Naive B cell (primary cell): ENCODE measurements around the gene CELF4. TPM values are rescaled to one million over a fixed set of nuclear protein-coding genes. Genes with fewer than 3 reads are reported as not detected.

Experiments
- ATAC-seq, 2 donors: fragments of 150-1000 bp; cut with Tn5 transposase; 2 replicates each; pipeline ENCODE4 v1.10.0; 2021; ENCODE audit warnings: low read depth in 2 of 2, mild to moderate bottlenecking in 2 of 2, moderate library complexity in 2 of 2
- DNase-seq: peaks from one replicate; pipeline ENCODE4 v3.0.0; 2022
- H3K27ac Mint-ChIP-seq, 6 donors: one replicate each; pipeline ENCODE4 v1.8.0; 2020 to 2022; ENCODE audit warnings: mild to moderate bottlenecking in 6 of 6, mixed read lengths in 6 of 6, moderate library complexity in 5 of 6, inconsistent platforms in 2 of 6
- H3K27me3 Mint-ChIP-seq, 3 donors: one replicate each; pipeline ENCODE4 v1.8.0; 2021 to 2022; ENCODE audit warnings: mixed read lengths in 3 of 3, mild to moderate bottlenecking in 1 of 3
- H3K36me3 Mint-ChIP-seq, 2 donors: one replicate each; pipeline ENCODE4 v1.8.0; 2020 to 2022; ENCODE audit warnings: mixed read lengths in 2 of 2, inconsistent platforms in 1 of 2, mild to moderate bottlenecking in 1 of 2
- H3K4me1 Mint-ChIP-seq, 3 donors: one replicate each; pipeline ENCODE4 v1.8.0; 2020 to 2022; ENCODE audit warnings: mixed read lengths in 3 of 3, inconsistent platforms in 1 of 3, mild to moderate bottlenecking in 1 of 3, moderate library complexity in 1 of 3
- H3K4me3 Mint-ChIP-seq, 8 donors: one replicate each; pipeline ENCODE4 v1.8.0; 2020 to 2022; ENCODE audit warnings: mild to moderate bottlenecking in 8 of 8, mixed read lengths in 8 of 8, moderate library complexity in 8 of 8, inconsistent platforms in 2 of 8
- H3K9me3 Mint-ChIP-seq, 7 donors: one replicate each; pipeline ENCODE4 v1.8.0; 2020 to 2022; ENCODE audit warnings: mixed read lengths in 7 of 7, mild to moderate bottlenecking in 5 of 7, inconsistent platforms in 2 of 7, moderate library complexity in 1 of 7
- polyA plus RNA-seq, 6 donors: library from polyadenylated mRNA; unstranded; fragments of 300-500 nt; fragmentation: Illumina TruSeq; gene quantifications; one replicate each; pipeline ENCODE4 v1.2.3, GENCODE V29; 2021; ENCODE audit warnings: low read depth in 6 of 6

Gene CELF4
- polyA plus RNA-seq, 6 donors from 2014 or later = 0.21 to 0.34 (median 0.24) TPM; not detected in 1

DNA sequence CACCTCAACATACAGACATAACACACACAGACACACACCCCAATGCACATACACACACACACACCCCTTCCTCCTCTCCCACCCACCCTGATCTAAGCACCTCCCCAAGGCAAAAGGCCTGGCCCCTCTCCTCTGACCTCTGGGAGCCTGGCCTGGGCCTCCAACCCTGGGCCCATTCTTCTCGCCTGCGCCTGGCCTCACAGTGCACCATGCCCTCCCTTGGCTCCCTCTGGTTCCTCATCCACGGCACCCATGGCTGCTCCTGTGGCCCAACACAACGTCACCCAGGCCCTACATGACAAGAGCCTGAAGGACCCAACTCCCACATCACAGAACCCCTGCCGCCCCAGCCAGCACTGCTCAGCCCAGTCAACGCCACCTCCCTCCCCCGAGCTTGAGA lies 281.3 kb downstream of the CELF4 start:
- H3K4me1 Mint-ChIP-seq = no peaks in the 10 kb centered on the region
- DNase-seq (no peak), ATAC-seq (no peak)
- H3K9me3 Mint-ChIP-seq = peaks cover 0 to 6% (median 0%) of the 10 kb centered on the region in 7 donors
- no peak overlapping the region for H3K4me3 Mint-ChIP-seq
- H3K27me3 Mint-ChIP-seq = peaks cover 4 to 21% (median 9%) of the 10 kb centered on the region in 3 donors
- H3K36me3 Mint-ChIP-seq = no peaks in the 10 kb centered on the region
- no peak overlapping the region for H3K27ac Mint-ChIP-seq

DNA sequence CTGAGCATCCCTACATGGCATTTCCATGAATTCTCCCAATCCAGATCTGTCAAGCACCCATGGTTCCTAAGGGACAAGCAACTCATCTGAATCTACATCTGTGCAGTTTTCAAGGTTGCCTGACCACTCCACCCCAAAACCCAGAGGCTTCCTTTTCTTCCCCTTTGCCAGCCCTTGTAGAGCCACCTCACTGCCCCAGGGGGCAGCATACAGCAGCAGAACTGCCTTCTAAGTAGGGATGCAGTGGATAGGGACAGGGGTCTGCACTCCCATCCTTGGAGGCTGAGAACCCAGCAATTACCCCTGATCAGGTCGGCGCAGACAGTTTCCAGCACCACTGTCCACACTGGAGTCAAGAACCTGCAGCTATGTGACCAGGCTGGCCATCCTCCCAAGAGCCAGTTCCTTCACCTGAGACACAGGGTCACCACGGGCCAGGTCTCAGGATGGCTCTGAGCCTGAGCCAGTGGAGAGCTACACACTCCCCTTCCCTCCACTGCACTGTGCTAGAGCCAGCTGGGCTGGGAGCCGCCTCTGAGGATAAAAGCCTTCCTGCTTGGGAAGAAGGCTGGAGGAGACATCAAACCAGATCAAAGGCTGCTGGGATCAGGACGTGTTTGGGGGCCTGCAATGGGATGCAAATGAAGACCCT lies 283.1 kb downstream of the CELF4 start:
- Mint-ChIP-seq H3K4me1 (no peaks in the 10 kb centered on the region), H3K4me3 (no peak overlapping the region), H3K27ac (peak overlapping the region in 1 of 6 donors; percentile 3), H3K9me3 (peaks cover 0 to 6% (median 0%) of the 10 kb centered on the region in 7 donors), H3K36me3 (no peaks in the 10 kb centered on the region), H3K27me3 (peaks cover 18 to 31% (median 20%) of the 10 kb centered on the region in 3 donors)
- ATAC-seq (no peak), DNase-seq (no peak)

DNA sequence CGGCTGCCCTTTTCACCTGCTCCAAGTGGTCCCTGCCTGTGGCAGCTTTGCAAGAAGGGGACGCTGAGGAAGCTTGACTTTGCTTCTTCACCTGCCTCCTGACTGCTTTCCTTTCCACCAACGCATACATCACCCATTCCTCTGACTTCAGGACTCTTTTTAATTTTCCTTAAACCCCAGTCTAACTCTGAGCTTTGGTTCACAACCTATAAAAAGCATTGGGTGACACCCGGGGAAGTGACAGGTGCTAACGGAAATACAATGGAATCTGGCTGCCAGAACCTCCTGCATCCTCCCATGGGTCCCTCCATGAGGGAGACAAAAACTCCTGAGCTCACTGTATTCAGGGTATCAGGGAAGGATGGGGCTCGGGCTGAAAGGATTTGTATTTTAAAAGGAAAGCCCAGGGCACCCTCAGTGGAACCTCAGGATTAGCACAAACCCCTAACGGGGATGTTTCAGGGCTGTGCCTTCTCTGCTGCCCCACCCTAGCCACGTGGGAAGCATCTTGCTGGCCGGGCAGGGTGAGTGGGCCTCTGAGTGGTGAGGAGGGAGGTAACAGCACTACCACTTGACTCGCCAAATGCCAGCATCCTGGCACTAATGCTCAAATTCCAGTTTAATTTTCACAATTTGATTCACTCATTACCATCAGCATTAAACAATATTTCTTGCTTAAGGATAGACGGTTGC lies 284.8 kb downstream of the CELF4 start:
- H3K4me3 Mint-ChIP-seq = no peak overlapping the region
- DNase-seq = no peak
- H3K27ac Mint-ChIP-seq = peak overlapping the region in 1 of 6 donors; percentile 64
- peaks cover 0 to 5% of the 10 kb centered on the region in 2 donors for H3K36me3 Mint-ChIP-seq
- no peak for ATAC-seq
- H3K27me3 Mint-ChIP-seq = peaks cover 24 to 38% (median 31%) of the 10 kb centered on the region in 3 donors
- peaks cover 0 to 3% (median 3%) of the 10 kb centered on the region in 3 donors for H3K4me1 Mint-ChIP-seq
- H3K9me3 Mint-ChIP-seq = peaks cover 0 to 9% (median 4%) of the 10 kb centered on the region in 7 donors

DNA sequence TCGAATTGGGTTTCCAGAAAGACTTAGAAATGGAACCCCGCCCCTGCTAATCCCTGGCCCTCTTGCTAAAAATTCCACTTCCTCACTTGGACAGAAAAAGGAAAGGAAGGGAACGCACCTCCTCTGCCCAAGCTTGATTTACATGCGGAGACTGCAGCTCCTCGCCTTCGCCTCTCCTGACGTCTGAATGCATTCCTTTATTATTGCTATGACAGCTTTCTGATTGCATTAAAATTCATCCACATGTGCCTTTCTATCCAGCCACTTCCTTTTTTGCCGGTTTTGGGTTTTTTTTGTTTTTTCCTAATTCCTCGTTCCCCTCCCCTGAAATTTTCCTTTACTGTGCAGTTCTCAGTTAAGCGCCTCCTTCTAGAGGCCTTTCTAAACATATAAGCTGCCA lies 287.8 kb downstream of the CELF4 start:
- DNase-seq (no peak), ATAC-seq (no peak)
- Mint-ChIP-seq H3K4me1 (peaks cover 0 to 7% (median 7%) of the 10 kb centered on the region in 3 donors), H3K4me3 (no peak overlapping the region), H3K27ac (no peak overlapping the region), H3K27me3 (peaks cover 36 to 56% (median 50%) of the 10 kb centered on the region in 3 donors), H3K36me3 (peaks cover 0 to 12% of the 10 kb centered on the region in 2 donors), H3K9me3 (peaks cover 0 to 18% (median 7%) of the 10 kb centered on the region in 7 donors)

DNA sequence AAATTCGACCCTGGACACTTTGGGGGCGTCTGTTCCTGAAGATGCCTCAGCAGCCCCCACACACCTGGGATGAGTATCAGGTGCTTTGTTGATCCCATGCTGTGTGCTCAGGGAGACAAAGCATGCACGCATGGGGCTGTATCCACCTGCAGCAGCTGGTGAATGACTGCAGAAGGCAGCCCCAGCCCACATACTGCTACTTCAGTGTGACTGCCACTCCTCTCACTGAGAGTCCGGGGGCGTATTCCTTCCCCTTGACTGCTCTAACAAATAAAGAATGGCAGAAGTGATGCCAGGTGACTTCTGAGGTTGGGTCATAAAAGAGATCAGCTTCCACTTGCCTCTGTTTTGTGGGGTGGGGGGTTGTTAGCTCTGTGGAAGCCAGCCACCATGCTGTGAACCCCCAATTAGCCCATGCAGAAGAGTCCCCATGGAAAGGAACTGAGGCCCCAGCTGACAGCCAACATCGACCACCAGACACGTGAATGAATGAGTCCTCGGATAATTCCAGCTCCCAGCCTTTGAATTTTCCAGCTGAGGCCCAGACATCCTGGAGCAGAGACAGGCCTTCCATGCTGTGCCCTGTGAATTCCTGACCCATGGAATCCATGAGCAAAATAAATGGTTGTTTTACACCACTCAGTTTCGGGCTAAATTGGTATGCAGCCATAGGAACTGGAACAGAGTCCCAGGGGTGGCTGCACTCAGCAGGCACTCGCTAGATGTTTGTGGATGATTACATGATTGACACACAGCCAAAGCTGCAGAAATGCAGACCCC lies 289.3 kb downstream of the CELF4 start:
- Mint-ChIP-seq H3K4me3 (peak overlapping the region in 1 of 8 donors; percentile 51), H3K4me1 (peaks cover 0 to 7% (median 7%) of the 10 kb centered on the region in 3 donors), H3K9me3 (peaks cover 2 to 20% (median 8%) of the 10 kb centered on the region in 7 donors), H3K27me3 (peaks cover 41 to 66% (median 54%) of the 10 kb centered on the region in 3 donors), H3K36me3 (peaks cover 0 to 12% of the 10 kb centered on the region in 2 donors), H3K27ac (no peak overlapping the region)
- DNase-seq (no peak), ATAC-seq (no peak)

DNA sequence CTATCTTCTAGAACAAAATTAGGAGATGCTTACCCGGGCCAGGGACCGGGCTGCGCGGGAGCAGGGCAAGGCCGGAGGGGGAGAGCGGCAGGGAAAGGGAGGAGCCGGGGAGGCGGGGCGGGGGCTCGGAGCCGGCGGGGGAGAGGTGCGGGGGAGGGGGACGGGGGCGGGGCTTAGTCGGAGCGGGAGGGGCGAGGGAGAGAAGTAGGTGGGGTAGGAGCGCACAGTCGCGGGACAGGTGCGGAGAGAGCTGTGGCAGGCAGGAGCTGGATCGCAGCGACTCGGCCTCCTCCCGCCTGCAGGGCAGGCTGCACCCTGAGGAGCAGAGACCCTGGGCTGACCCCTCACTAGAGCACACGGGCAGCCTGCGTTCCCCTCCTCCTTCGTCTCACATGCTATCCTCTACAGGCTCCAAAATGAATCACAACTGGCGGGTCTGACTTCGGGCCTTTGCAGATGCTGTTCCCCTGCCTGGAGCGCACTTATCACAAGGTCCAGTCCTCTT lies 290.3 kb downstream of the CELF4 start:
- Mint-ChIP-seq H3K9me3 (peaks cover 4 to 22% (median 9%) of the 10 kb centered on the region in 7 donors), H3K4me3 (peak overlapping the region in 1 of 8 donors; percentile 61), H3K27me3 (peaks cover 41 to 66% (median 54%) of the 10 kb centered on the region in 3 donors), H3K36me3 (peaks cover 0 to 12% of the 10 kb centered on the region in 2 donors), H3K27ac (no peak overlapping the region), H3K4me1 (peaks cover 0 to 7% (median 7%) of the 10 kb centered on the region in 3 donors)
- ATAC-seq = no peak
- no peak for DNase-seq

DNA sequence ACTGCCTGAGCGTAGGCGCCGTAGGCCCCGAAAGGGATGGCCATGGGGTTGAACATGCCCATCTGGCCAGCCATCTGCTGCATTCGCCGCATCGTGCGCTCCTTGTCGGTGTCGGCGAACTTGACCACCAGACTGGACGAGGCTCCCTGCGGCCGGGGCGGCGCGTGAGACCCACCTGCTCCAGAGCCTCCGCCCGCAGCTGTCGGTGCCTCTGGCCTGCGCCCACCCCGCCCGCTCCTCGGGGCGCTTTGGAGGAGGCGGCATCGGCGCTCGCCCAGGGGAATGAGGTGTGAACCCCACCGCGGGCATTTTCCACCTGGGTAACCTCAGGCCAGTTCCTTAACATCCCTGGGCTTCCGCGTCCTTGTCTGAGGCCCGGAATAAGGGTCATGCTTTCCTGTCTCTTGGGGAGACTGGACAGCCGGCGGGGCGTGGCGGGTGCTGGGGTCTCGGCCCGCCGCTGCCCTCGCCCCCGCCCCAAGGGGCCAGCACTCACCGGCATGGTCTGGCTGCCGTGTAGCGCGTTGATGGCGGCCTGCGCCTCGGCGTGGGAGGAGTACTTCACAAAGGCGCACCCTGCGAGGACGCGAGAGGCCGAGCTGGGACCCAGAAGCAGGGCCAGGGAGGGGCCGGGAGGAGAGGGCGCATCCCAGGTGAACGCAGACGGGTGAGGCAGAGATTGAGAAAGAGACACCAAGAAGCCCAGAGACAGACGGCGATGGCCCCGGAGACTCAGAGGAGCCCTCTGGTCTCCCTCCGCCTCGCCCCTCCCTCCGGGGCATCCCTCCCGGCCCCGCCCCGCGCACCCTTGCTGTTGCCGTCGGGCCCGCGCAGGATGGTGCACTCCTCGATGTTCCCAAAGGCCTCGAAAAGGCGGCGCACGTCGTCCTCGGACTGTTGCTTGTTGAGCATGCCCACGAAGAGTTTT lies 291.0 kb downstream of the CELF4 start:
- Mint-ChIP-seq H3K9me3 (peaks cover 5 to 23% (median 11%) of the 10 kb centered on the region in 7 donors), H3K27me3 (peaks cover 41 to 62% (median 54%) of the 10 kb centered on the region in 3 donors), H3K36me3 (peaks cover 0 to 12% of the 10 kb centered on the region in 2 donors), H3K4me1 (peaks cover 0 to 7% (median 7%) of the 10 kb centered on the region in 3 donors), H3K4me3 (no peak overlapping the region), H3K27ac (no peak overlapping the region)
- no peak for DNase-seq
- ATAC-seq = no peak

DNA sequence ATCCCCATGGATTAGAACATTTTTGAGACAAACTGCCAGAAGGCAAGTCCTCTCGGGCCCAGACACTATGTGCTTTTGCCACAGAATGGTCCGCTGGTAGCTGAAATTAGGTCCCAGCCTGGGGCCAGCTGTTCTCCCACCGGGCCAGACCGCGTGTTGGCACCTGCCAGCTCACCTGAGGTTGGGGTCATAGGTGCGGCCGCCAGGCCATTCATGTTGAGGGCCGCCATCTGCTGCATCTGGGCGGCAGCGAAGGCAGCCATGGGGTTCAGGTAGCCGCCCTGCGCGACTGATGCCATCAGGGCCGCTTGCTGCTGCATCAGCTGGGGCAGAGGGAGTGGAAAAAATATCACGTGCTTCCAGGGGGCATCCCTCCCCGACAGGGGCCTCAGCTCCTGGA lies 292.8 kb downstream of the CELF4 start:
- DNase-seq (no peak), ATAC-seq (no peak)
- H3K4me1 Mint-ChIP-seq = peaks cover 0 to 9% (median 7%) of the 10 kb centered on the region in 3 donors
- H3K27me3 Mint-ChIP-seq = peaks cover 33 to 47% (median 37%) of the 10 kb centered on the region in 3 donors
- H3K27ac Mint-ChIP-seq = no peak overlapping the region
- no peak overlapping the region for H3K4me3 Mint-ChIP-seq
- H3K36me3 Mint-ChIP-seq = peaks cover 0 to 12% of the 10 kb centered on the region in 2 donors
- peaks cover 5 to 23% (median 11%) of the 10 kb centered on the region in 7 donors for H3K9me3 Mint-ChIP-seq

DNA sequence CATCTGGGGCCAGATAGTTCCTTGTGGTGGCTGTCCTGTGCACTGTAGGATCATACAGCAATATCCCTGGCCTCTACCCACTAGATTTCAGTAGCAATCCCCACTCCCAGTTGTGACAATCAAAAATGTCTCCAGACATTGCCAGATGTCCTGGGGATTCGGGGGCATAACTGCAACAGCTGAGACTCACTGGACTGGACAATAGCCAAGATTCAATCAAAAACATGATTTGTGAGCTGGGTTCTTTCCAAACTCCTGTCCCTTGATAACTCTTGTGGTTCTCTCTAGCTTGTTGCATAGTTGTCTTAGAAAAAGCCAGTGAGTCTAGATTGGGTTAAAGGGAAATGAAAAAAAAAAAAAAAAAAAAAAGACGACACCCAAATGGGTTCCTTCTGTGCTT lies 293.4 kb downstream of the CELF4 start:
- H3K4me1 Mint-ChIP-seq = peaks cover 0 to 9% (median 7%) of the 10 kb centered on the region in 3 donors
- H3K4me3 Mint-ChIP-seq = no peak overlapping the region
- peaks cover 27 to 41% (median 31%) of the 10 kb centered on the region in 3 donors for H3K27me3 Mint-ChIP-seq
- H3K9me3 Mint-ChIP-seq = peaks cover 5 to 21% (median 11%) of the 10 kb centered on the region in 7 donors
- H3K27ac Mint-ChIP-seq = no peak overlapping the region
- DNase-seq (no peak), ATAC-seq (no peak)
- H3K36me3 Mint-ChIP-seq = peaks cover 0 to 12% of the 10 kb centered on the region in 2 donors

DNA sequence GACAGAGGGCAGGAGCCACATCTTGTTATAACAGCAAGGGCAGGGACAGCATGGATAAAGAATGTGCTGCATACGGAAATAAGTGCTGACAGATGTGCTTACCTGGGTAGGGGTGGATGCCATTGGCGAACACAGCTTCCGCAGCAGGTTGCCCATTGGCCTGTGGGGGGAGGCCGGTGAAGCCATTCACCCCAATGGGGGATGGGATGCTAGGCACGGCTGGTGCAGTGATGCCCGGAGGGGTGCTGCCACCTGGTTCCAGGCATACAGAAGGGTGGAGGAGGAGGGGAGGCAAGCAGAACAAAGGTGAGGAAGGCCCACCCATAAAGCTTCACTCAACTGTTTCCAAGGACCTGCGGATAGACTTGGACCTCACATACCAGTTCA lies 294.9 kb downstream of the CELF4 start:
- peaks cover 2 to 14% (median 5%) of the 10 kb centered on the region in 7 donors for H3K9me3 Mint-ChIP-seq
- peaks cover 0 to 4% (median 3%) of the 10 kb centered on the region in 3 donors for H3K4me1 Mint-ChIP-seq
- H3K4me3 Mint-ChIP-seq = no peak overlapping the region
- H3K27me3 Mint-ChIP-seq = peaks cover 21 to 29% (median 21%) of the 10 kb centered on the region in 3 donors
- ATAC-seq (no peak), DNase-seq (no peak)
- peaks cover 0 to 5% of the 10 kb centered on the region in 2 donors for H3K36me3 Mint-ChIP-seq
- H3K27ac Mint-ChIP-seq = no peak overlapping the region

DNA sequence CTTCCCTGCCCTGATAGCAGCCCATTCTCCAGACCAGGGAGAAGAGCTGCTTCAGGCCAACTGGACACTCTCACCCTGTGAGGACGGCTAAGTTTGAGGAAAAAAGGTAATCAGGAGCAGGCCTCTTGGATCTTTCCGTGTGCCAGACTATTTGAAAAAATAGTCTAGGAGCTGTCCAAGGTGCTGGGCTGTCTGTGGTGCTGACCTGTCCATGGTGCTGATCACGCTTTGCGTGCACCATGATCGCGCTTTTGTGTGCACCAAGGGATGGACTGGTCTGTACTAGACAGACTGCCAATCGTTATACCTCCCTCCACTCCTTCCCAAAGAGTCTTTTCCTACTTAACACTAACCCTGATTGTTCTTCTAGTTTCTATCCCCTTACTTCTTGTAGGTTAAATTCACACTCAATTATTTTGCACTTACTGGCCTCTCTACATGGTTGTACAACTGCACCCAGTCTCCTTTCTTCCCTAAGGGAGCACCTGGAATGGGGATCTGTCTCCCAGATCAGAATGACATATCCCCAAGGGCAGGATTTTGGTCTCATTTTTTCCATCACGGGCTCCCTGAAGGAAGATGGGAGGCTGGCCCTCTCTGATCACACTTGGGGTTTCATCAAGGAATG lies 295.4 kb downstream of the CELF4 start:
- H3K4me3 Mint-ChIP-seq = no peak overlapping the region
- DNase-seq (no peak), ATAC-seq (no peak)
- H3K9me3 Mint-ChIP-seq = peaks cover 0 to 11% (median 5%) of the 10 kb centered on the region in 7 donors
- peaks cover 0 to under 1% of the 10 kb centered on the region in 2 donors for H3K36me3 Mint-ChIP-seq
- H3K27me3 Mint-ChIP-seq = peaks cover 16 to 24% (median 19%) of the 10 kb centered on the region in 3 donors
- H3K4me1 Mint-ChIP-seq = peaks cover 0 to 2% (median 0%) of the 10 kb centered on the region in 3 donors
- no peak overlapping the region for H3K27ac Mint-ChIP-seq

DNA sequence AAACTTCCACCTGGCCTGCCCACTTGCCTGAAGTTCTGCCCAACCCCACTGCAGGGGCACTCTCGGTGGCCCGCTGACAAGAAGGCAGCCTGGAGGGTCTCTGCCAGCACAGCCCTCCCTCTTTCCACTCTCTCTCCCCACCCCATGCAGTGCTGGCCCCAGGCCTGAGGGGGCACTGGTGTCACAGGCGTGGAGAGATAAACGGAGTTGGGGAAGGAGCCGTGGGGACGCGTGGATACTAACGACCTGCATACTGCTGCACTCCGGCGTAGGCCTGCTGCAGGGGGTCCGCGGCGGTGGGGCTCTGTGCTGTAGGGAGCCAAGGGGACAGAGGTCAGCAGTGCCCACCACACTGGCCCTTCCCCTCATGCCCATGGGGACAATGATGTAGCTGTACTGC lies 299.3 kb downstream of the CELF4 start:
- Mint-ChIP-seq H3K36me3 (no peaks in the 10 kb centered on the region), H3K9me3 (peaks cover 0 to 5% (median 2%) of the 10 kb centered on the region in 7 donors), H3K27me3 (peaks cover 10 to 13% (median 13%) of the 10 kb centered on the region in 3 donors), H3K27ac (no peak overlapping the region), H3K4me3 (no peak overlapping the region), H3K4me1 (peaks cover 0 to 2% (median 0%) of the 10 kb centered on the region in 3 donors)
- ATAC-seq = no peak
- no peak for DNase-seq
